CD14-positive monocyte (primary cell): ENCODE results near the gene CREG2. TPM values are rescaled to one million over a fixed set of nuclear protein-coding genes. Genes with fewer than 3 reads are reported as not detected.
A peak's percentile ranks its signal among the peaks of the same experiment; 100 is the strongest.
"Not testable (repeated sequence)": the region's sequence is repeated elsewhere in the genome, so short reads cannot be mapped to it uniquely, and the experiment has no call there.

Experiments used
- DNase-seq, 3 donors: peaks; one replicate each; pipeline ENCODE4 v3.0.0-alpha.2; 2011 to 2022
- H2AFZ ChIP-seq: 2 replicates; pipeline ENCODE4 v1.6.0; 2012; ENCODE audit warnings: mild to moderate bottlenecking, low read depth, low read length, inconsistent platforms; ENCODE audit not compliant: insufficient read depth, poor library complexity, severe bottlenecking
- H3K27ac ChIP-seq, 2 donors: 1 replicate in 1 of 2; 2 replicates in 1 of 2; pipeline ENCODE4 v1.5.1; 2012 to 2013; ENCODE audit warnings: low read length in 2 of 2, control low read depth in 1 of 2, inconsistent platforms in 1 of 2, low read depth in 1 of 2, mild to moderate bottlenecking in 1 of 2
- H3K27me3 ChIP-seq, 2 donors: one replicate each; pipeline versions ENCODE4 v1.6.0 to v1.6.1; 2011 to 2013; ENCODE audit warnings: low read length in 2 of 2; ENCODE audit not compliant: control insufficient read depth in 2 of 2, insufficient read depth in 2 of 2
- H3K36me3 ChIP-seq, 2 donors: replicated peaks in 1 of 2; 1 replicate in 1 of 2; 2 replicates in 1 of 2; pipeline versions ENCODE4 v1.5.1 to v1.6.1; 2012 to 2013; ENCODE audit warnings: low read length in 2 of 2, control low read depth in 1 of 2, inconsistent platforms in 1 of 2, mild to moderate bottlenecking in 1 of 2; ENCODE audit not compliant: insufficient read depth in 2 of 2, control insufficient read depth in 1 of 2
- H3K4me1 ChIP-seq, 2 donors: 1 replicate in 1 of 2; 2 replicates in 1 of 2; pipeline versions ENCODE4 v1.5.1 to v1.6.1; 2012 to 2013; ENCODE audit warnings: low read length in 2 of 2, control low read depth in 1 of 2, inconsistent platforms in 1 of 2, mild to moderate bottlenecking in 1 of 2, moderate library complexity in 1 of 2; ENCODE audit not compliant: insufficient read depth in 2 of 2, control insufficient read depth in 1 of 2
- H3K4me2 ChIP-seq: replicated peaks from 2 replicates; pipeline ENCODE3; 2012; ENCODE audit warnings: low read length, moderate library complexity, mild to moderate bottlenecking; ENCODE audit not compliant: poor library complexity, severe bottlenecking; ENCODE audit errors: extremely low read depth
- H3K4me3 ChIP-seq, 3 experiments: fragments of 200-600 bp in 1 of 3; sonication (generic) in 1 of 3; replicated peaks in 1 of 3; 1 replicate in 2 of 3; 2 replicates in 1 of 3; pipeline ENCODE4 v1.5.1; 2011 to 2013; ENCODE audit warnings: low read length in 3 of 3, mild to moderate bottlenecking in 3 of 3, control low read depth in 2 of 3, low read depth in 2 of 3, inconsistent platforms in 1 of 3, moderate library complexity in 1 of 3
- H3K79me2 ChIP-seq: 2 replicates; pipeline ENCODE4 v1.6.0; 2012; ENCODE audit warnings: mild to moderate bottlenecking, control low read depth, inconsistent platforms, low read length, moderate library complexity; ENCODE audit not compliant: insufficient read depth
- H3K9ac ChIP-seq: 2 replicates; pipeline ENCODE4 v1.6.0; 2017; ENCODE audit warnings: low read length, mild to moderate bottlenecking; ENCODE audit not compliant: insufficient read depth, poor library complexity, severe bottlenecking
- H3K9me3 ChIP-seq, 2 donors: replicated peaks in 1 of 2; 1 replicate in 1 of 2; 2 replicates in 1 of 2; pipeline versions ENCODE4 v1.5.1 to v1.6.1; 2012 to 2013; ENCODE audit warnings: low read length in 2 of 2, control low read depth in 1 of 2; ENCODE audit not compliant: control insufficient read depth in 1 of 2, insufficient read depth in 1 of 2
- H4K20me1 ChIP-seq: 2 replicates; pipeline ENCODE4 v1.6.0; 2012; ENCODE audit warnings: mild to moderate bottlenecking, low read length, control low read depth, moderate library complexity; ENCODE audit not compliant: insufficient read depth
- H3K27ac Mint-ChIP-seq, 7 donors: one replicate each; pipeline ENCODE4 v1.8.0; 2020; ENCODE audit warnings: mild to moderate bottlenecking in 7 of 7, mixed read lengths in 7 of 7, moderate library complexity in 6 of 7, inconsistent platforms in 2 of 7
- H3K27me3 Mint-ChIP-seq, 3 donors: one replicate each; pipeline ENCODE4 v1.8.0; 2021 to 2022; ENCODE audit warnings: low read depth in 3 of 3, mild to moderate bottlenecking in 3 of 3, mixed read lengths in 3 of 3, moderate library complexity in 3 of 3, inconsistent platforms in 1 of 3
- H3K36me3 Mint-ChIP-seq, 2 donors: one replicate each; pipeline ENCODE4 v1.8.0; 2020; ENCODE audit warnings: mixed read lengths in 2 of 2, inconsistent platforms in 1 of 2, mild to moderate bottlenecking in 1 of 2
- H3K4me1 Mint-ChIP-seq: one replicate; pipeline ENCODE4 v1.8.0; 2020; ENCODE audit warnings: mild to moderate bottlenecking, mixed read lengths
- H3K4me3 Mint-ChIP-seq, 2 donors: one replicate each; pipeline ENCODE4 v1.8.0; 2020; ENCODE audit warnings: mild to moderate bottlenecking in 2 of 2, mixed read lengths in 2 of 2, moderate library complexity in 1 of 2
- H3K9me3 Mint-ChIP-seq, 7 donors: one replicate each; pipeline ENCODE4 v1.8.0; 2020 to 2022; ENCODE audit warnings: mixed read lengths in 7 of 7, mild to moderate bottlenecking in 6 of 7, moderate library complexity in 6 of 7, inconsistent platforms in 2 of 7
- CTCF ChIP-seq: fragments of 200-600 bp; IDR thresholded peaks from one replicate; pipeline ENCODE4 v1.8.0; 2022; ENCODE audit warnings: antibody characterized with exemption, mild to moderate bottlenecking
- WGBS: methylation state at CpG from one replicate; pipeline ENCODE4 v1.1.5; 2013; ENCODE audit warnings: missing lambda C conversion rate; ENCODE audit not compliant: insufficient coverage; 5-methylcytosine and 5-hydroxymethylcytosine counted together
- intact Hi-C, 2 donors: fragments of 100-400 bp; cut with micrococcal nuclease; formaldehyde crosslinking; loops; one replicate each; pipeline versions ENCODE4 v1.15.0 to v1.15.1; 2023
- polyA plus RNA-seq, 3 donors: library from polyadenylated mRNA; depleted of rRNA in 1 of 3; unstranded in 2 of 3; stranded (reverse) in 1 of 3; fragments of 300-500 nt in 2 of 3; fragments of >200 nt in 1 of 3; fragmentation: Illumina TruSeq in 2 of 3; gene quantifications; 1 replicate in 2 of 3; 2 replicates in 1 of 3; pipeline ENCODE4 v1.2.3, GENCODE V29; 2012 to 2021

Gene CREG2
- polyA plus RNA-seq, 3 donors = not detected

- H3K4me3 ChIP-seq = peak overlapping the region in 2 of 3 experiments; percentile 22 to 63
- DNase-seq = peak in 1 of 3 donors; percentile 15
- TF ChIP-seq CTCF = no peak
- peaks cover 0 to 2% (median 0%) of the 10 kb centered on the region in 7 donors for H3K9me3 Mint-ChIP-seq
- H3K36me3 ChIP-seq = no peaks in the 10 kb centered on the region
- H2AFZ ChIP-seq = peak overlapping the region; percentile 12
- no peaks in the 10 kb centered on the region for H3K27me3 ChIP-seq
- H3K4me2 ChIP-seq = peak overlapping the region; percentile 70
- 23% methylated on average over 5 of the region's 5 CpGs for whole genome bisulfite sequencing
- H3K27me3 Mint-ChIP-seq = peaks cover 0 to 6% (median 2%) of the 10 kb centered on the region in 3 donors
- no peaks in the 10 kb centered on the region for H4K20me1 ChIP-seq
- H3K4me1 ChIP-seq = peaks cover 51 to 58% of the 10 kb centered on the region in 2 donors
- H3K27ac Mint-ChIP-seq = no peak overlapping the region
- no peak overlapping the region for H3K4me3 Mint-ChIP-seq
- H3K9ac ChIP-seq = no peak overlapping the region
- no peaks in the 10 kb centered on the region for H3K79me2 ChIP-seq
- peaks cover 9% of the 10 kb centered on the region for H3K4me1 Mint-ChIP-seq
- intact Hi-C loops = loop anchor here in 1 of 2 donors (2.0 kb wide), 1 partner anchor 19 kb away; the partner anchor contains the start of gene RNF149
- H3K27ac ChIP-seq = peak overlapping the region; percentile 60 to 84
- H3K9me3 ChIP-seq = peaks cover 0 to 12% of the 10 kb centered on the region in 2 donors
- H3K36me3 Mint-ChIP-seq = no peaks in the 10 kb centered on the region
These were observed 59.4 kb downstream of the CREG2 start for GRCh38 chr2:101327863-101328394.

- peaks cover 36 to 38% of the 10 kb centered on the region in 2 donors for H3K4me1 ChIP-seq
- no peak overlapping the region for H3K27ac ChIP-seq
- Mint-ChIP-seq H3K27me3 (peaks cover 0 to 5% (median 0%) of the 10 kb centered on the region in 3 donors), H3K36me3 (no peaks in the 10 kb centered on the region), H3K4me3 (no peak overlapping the region), H3K27ac (no peak overlapping the region), H3K9me3 (peaks cover 0 to 2% (median 0%) of the 10 kb centered on the region in 7 donors), H3K4me1 (no peaks in the 10 kb centered on the region)
- H3K9ac ChIP-seq = no peak overlapping the region
- no peak for TF ChIP-seq CTCF
- H3K9me3 ChIP-seq = peaks cover 0 to 12% of the 10 kb centered on the region in 2 donors
- no peak for DNase-seq
- H3K27me3 ChIP-seq = no peaks in the 10 kb centered on the region
- no peak overlapping the region for H2AFZ ChIP-seq
- intact Hi-C loops = no loop called here
- no peaks in the 10 kb centered on the region for H3K79me2 ChIP-seq
- no peaks in the 10 kb centered on the region for H4K20me1 ChIP-seq
- no peak overlapping the region for H3K4me3 ChIP-seq
- no CpG with 5 or more reads among the region's 1 CpG for WGBS
- no peak overlapping the region for H3K4me2 ChIP-seq
- no peaks in the 10 kb centered on the region for H3K36me3 ChIP-seq
These were observed 61.9 kb downstream of the CREG2 start for GRCh38 chr2:101325425-101325824.

- H3K27ac ChIP-seq = not testable (repeated sequence)
These were observed 70.7 kb downstream of the CREG2 start for GRCh38 chr2:101316568-101316967.

More at GRCh38 chr2:101316568-101316967, 70.7 kb downstream of the CREG2 start:
- H3K4me3 ChIP-seq, H3K4me2 ChIP-seq, DNase-seq, H3K9me3 ChIP-seq, H3K36me3 Mint-ChIP-seq, H4K20me1 ChIP-seq, H3K4me3 Mint-ChIP-seq, intact Hi-C loops, H3K9ac ChIP-seq, H2AFZ ChIP-seq, H3K9me3 Mint-ChIP-seq, H3K36me3 ChIP-seq, H3K27me3 Mint-ChIP-seq, H3K27ac Mint-ChIP-seq, H3K79me2 ChIP-seq, H3K4me1 ChIP-seq, H3K27me3 ChIP-seq: not testable (repeated sequence)
- no CpG with 5 or more reads among the region's 6 CpGs for WGBS
- H3K4me1 Mint-ChIP-seq = peaks cover 26% of the 10 kb centered on the region
